GM19099 (cell line): ENCODE data around the gene SGCG.

Experiments used
- POLR2A ChIP-seq: IDR thresholded peaks from 3 replicates; pipeline ENCODE4 v1.6.1; 2011; ENCODE audit warnings: low read depth; ENCODE audit not compliant: insufficient read length; ENCODE audit errors: extremely low read depth

Gene SGCG

DNA sequence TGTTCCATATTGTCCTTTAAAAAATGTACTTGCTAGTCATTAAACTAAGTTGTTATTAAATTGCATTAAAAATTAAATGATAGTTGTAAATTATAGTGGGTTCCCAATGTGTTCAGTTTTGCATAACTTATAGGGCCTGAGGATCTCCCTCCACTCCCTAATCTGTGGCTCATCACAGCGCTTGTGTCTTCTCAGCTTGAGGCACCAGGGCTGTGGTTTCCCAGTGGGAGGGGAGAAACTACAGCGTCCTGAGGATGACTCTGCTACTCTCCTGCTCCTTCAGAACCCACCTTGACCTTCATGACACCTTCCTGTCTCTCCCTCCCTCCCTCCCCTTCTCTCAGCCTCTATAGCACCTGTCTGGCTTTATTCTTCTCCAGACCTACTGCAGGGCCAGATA lies 1.4 kb downstream of the SGCG start:
- no peak for TF ChIP-seq POLR2A

DNA sequence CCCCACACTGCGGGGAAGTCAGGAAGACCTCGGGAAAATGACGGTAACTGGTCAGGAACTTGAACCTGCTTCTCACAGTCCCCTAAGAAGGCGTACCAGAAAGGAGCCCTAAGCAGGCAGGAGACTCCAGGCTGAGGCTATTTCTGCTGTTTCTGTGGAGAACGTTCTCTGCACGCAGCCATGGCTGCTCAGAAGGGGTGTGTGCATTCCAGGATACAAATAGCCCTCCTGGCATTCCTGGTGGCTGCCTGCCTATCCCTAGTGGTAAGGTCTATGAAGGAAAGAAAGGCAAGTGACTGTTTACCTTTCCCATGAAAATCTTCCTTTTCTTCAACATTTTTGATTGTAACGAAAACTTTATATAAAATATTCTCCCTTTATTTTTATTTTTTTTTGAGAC lies 2.5 kb downstream of the SGCG start:
- no peak for TF ChIP-seq POLR2A

DNA sequence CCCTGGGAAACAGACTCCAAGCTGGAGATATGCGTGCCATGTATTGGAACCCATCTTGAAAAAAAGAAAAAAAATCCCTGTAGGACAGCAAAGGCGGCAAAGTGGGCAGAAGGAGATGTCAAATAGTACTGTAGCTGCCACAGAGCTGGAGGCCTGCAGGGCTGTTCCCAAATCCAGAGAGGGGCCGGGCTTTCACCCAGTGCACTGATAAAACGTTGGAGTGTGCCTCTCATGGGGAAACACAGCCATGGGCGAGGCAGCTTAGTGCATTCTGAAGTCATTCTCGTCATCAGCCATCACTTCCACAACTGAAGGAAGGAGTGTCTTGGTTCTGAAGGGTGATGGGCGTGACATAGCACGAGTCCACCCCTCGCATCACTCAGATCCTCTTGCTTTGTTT lies 4.8 kb downstream of the SGCG start:
- TF ChIP-seq POLR2A = no peak

DNA sequence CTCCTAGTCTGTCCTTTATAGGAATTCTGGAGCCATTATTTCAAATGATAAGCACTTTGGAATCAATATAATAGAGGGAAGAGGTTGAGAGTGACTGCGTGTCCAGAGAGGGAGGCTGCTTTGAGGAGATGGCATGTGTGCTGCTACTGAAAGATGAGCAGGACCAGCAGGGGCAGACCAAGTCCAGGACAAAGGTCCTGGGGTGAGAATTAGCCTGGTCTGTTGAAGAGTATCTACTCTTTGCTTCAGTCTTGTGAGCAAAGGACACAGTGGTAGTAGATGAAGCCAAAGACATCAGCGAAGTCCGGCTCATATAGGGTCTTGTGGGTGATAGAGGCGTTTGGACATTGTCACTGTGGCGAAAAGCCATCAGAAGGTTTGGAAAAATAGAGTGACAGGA lies 21.1 kb downstream of the SGCG start:
- no peak for TF ChIP-seq POLR2A

DNA sequence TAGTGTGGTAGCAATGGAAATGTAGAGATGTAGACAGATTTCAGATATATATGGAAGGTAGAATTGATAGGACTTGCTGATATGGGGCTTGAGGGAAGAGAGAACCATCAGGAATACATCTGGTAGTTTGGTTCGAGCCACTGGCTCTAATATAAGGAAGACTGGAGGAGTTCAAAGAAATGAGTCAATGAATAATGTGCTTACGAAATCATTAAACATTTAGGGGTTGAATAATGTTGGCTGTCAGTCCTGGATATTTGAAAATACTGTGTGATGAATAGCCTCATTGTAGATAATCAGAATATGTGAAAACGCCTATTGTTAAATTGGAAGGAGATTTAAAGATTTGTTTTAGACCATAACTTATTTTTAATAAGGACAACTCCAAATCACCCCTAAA lies 21.6 kb downstream of the SGCG start:
- TF ChIP-seq POLR2A = no peak

DNA sequence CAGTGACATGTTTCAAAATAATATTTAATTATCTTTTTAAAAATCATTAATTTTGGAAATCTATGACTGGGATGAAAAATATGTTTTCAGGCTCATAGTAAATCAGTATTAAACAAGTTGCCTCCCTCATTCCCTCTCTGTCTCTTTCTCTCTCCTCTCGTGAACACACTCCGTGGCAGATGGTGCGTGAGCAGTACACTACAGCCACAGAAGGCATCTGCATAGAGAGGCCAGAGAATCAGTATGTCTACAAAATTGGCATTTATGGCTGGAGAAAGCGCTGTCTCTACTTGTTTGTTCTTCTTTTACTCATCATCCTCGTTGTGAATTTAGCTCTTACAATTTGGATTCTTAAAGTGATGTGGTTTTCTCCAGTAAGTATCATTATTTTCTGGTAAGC lies 22.7 kb downstream of the SGCG start:
- TF ChIP-seq POLR2A = no peak

DNA sequence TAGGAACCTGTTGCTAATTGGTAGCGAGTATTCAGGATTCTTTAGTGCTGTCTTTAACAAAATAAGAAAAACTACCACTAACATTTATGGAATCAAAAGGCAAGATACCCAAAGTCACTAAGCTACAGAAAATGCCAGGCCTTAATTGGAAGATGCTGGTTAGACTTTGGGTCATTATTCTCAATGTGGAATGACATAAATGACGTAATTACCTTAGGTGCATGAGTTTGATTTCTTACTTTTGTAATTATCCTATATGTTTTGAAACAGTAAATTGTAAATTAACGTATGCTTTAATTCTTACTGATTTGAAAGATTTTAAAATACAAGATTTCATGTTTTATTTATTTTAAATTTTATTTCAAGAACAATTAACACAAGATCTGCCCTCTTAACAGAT lies 25.0 kb downstream of the SGCG start:
- no peak for TF ChIP-seq POLR2A

DNA sequence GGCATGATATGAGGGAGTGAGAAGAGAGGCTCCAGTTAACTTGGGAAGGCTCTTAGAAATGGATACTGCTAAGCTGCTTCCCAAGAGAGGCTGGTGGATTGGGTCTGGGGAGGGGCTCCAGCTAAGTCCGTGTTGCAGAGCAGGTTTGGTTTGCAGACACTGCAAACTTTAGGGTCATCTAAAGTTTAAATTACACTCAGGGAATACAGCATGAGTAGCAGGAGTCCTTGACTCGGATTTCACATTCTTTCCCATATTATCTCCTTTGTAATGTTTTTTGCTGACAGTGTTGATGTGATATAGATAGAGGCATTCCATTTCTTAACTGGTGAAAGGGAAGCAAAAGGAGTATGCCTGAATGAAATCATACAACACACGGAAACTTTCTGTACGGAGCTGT lies 31.9 kb downstream of the SGCG start:
- TF ChIP-seq POLR2A = no peak

DNA sequence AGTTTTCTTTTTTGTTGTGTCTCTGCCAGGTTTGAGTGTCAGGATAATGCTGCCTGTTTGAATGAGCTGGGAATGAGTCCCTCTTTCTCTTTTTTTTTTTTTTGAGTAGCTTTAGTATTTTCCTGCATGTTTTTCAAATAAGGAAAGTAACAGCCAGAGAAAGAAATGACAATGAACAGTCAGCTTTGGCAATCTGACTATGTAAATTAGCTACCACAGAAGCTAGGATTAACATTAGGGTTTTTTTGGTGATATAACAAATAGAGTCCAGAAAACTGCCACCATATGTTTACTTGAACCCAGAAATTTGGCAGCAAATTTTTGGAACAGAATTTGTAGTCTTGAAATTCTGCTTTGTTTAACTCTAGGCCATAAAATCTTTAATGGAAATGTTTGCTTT lies 50.5 kb downstream of the SGCG start:
- TF ChIP-seq POLR2A = no peak

DNA sequence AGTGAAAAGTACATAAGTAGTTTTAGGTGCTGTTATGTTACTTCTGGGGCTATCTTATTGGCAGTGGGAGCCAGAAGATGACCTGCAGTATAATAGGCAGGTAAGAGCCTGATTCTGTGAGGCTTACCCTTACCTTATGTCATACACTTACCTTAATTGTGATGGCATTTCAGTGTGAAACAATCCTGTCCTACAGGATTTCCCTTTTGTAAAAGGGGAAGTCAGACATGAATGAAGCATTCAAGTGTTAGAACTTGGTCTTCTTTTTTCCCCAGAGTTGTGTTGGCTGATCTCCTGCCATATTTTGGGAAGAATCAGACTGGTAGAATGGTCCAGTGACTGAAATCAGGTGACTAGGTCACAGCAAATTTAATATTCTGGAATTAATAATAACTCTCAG lies 55.2 kb downstream of the SGCG start:
- TF ChIP-seq POLR2A = no peak

DNA sequence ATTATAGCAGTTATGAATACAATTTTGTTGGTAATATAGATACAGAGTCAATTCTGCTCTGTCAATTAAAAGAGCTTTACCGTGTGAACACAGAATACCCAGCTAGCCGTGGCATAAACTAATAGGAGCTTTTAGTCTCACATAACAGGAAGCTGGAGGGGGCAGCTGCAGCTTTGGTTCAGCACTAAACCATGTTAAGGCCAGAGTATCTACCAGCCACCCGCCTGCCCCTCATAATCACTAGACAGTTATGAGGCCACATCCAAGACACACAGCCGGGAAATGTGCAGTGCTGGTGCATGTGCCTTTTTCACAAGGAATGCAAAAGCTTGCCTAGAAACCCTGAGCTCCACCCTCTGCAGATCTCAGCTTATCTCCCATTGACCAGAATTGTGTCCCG lies 62.3 kb downstream of the SGCG start:
- TF ChIP-seq POLR2A = no peak

DNA sequence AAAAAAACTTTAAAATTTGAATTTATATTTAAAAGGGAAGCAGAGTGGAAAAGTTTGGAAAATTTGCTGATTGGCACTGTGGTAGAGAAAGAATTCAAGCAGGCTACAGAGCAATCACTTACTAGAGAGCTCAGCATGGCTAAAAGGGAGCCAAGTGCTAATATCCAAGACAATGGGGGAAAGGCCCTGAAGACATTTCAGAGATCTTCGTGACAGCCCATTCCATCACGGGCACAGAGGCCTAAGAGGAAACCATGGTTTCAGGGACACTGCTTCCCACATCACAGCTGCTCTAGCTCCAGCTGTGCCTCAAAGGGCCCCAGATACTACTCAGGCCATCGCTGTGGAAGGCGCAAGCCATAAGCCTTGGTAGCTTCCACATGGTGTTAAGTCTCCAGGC lies 73.7 kb downstream of the SGCG start:
- TF ChIP-seq POLR2A = no peak

DNA sequence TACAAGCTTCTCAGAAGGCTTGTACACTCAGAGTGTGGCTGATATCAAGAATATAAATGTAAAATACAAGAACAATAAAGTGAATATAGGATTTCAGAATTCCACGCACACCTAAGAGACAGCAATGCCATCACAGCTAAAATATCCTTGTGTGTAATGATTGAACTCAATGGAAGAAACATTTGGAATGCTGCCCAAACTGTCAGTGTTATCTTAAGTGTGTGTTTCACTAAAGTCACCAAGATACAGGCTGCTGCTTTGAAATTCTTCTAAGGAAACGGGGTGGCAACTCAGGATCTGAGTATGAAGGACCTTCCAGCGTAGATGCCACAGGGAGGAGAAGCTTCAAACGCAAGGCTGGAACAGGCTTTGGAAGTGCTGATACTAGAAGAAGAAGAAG lies 86.8 kb downstream of the SGCG start:
- TF ChIP-seq POLR2A = no peak

DNA sequence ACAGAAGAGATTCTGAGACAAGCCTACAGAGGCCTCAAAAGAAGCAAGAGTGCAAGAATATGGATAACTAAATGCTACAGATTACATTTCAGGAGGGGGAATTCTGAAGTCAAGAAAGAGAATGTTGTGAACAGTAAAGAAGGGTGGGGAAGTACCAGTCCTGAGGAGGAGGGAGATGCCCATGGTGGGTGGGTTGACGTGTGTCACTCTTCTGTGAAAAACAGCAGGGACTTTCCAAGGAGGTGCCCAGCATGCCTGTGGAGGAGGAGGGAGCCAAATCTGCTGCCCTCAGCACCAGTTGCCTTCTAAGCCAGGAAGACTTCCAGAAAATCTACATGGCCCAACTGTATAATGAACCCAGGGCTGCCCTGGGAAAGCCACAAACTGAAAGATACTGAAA lies 87.7 kb downstream of the SGCG start:
- TF ChIP-seq POLR2A = no peak

DNA sequence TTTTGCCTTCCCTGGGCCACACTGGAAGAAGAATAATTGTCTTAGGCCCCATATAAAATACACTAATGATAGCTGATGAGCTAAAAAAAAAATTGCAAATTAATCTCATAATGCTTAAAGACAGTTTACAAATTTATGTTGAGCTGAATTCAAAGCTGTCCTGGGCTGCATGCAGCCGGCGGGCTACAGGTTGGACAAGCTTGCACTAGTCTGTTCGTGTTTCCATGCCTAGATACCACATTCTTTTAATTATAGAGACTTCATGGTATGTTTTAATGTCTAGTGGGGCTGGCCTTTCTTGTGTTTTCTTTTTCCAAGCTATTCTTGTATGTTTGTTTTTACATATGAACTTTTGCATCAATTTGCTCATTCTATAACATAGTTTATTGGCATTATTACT lies 90.6 kb downstream of the SGCG start:
- no peak for TF ChIP-seq POLR2A

DNA sequence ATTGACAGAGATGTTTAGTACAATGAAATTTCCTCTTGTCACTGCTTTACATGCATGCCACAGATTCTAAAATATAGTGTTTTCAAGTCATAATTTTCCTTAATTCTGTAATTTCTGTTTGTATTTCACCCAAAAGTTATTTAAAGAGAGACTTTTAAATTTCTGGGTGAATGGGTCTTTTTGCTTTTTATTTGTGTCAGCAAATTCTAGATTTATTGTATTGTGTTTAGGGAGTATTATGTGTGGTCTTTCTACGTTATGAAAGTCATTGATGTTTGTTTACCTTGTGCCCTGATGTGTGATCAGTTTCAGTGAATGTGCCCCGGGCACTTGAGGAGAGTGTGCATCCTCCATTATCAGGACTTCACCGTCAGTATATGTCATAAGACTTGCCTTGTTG lies 92.7 kb downstream of the SGCG start:
- no peak for TF ChIP-seq POLR2A

DNA sequence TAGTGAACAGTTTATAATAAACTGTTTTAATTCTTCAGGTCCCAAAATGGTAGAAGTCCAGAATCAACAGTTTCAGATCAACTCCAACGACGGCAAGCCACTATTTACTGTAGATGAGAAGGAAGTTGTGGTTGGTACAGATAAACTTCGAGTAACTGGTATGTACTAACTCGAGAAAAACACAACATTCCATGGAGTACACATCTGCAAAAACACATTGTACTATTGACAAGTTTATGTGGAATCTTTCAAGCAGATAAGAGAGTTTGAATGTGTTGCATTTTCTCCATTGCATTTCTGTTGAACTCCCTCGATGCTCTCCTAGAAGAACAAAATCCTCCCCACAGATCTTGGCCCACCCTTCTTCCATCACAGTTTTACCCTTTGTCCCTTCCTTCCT lies 98.5 kb downstream of the SGCG start:
- TF ChIP-seq POLR2A = no peak

DNA sequence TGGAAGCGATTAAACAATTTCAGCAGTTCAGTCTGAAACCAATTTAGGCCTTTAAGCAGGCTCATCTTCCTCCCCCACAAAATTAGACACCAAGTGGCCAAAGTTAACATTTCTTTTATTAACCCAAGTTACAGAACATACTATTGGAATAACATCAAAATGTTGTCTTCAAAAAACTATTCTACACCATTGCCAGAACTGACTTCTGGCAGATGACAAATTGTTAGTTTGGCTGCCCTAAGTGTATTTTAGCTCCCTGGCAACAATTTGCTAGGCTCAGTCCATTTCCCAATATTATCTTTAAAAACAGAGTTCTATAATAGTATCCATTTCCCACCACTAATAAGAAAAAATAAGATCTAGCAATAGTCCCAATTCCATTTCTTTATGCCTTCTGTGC lies 107.8 kb downstream of the SGCG start:
- TF ChIP-seq POLR2A = no peak
